Measurements from ENCODE around the gene PNPLA8. TPM values are rescaled to one million over a fixed set of nuclear protein-coding genes. Genes with fewer than 3 reads are reported as not detected.

The PNPLA8 gene
- total RNA-seq, 1 experiment from 2014 or later = 6.9 TPM

DNA sequence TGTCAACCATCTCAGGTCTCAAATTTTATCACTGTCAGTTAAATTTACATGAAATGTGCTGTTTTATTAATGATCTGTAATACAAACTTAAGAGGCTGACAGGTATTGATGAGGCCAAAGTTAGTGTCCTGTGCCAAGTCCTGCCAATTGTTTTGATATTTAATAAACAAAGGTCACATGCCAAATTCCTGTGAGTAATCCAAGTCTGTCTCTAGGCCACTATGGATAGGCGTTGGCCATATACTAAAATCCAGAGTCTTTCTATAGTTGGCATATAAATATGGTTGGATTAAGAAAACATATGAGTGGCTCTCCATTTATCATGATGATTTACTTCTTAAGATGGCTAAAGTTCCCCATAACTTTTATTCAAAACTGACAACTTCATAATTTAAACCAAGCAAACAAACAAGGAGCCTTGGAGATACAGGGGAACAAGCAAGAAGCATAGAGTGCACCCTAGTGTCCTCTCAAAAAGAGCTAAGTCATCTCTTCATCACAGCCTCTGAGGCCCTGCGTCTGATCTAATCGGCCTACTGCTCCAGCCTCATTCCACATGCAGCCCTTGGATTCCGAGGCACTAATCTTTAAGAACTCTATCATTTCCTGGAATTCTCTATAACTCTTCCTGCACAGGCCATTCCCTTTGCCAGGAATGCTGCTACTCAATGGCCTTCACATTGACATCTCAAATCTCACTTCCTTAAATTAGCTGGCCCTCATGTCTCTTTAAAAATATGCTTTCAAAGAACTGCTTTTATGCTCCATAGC, 37.0 kb downstream of the PNPLA8 start:
- no peaks in the 10 kb centered on the region for H3K27me3 Mint-ChIP-seq (ENCODE audit: unreplicated experiment)
- TF ChIP-seq, protein P1, sequence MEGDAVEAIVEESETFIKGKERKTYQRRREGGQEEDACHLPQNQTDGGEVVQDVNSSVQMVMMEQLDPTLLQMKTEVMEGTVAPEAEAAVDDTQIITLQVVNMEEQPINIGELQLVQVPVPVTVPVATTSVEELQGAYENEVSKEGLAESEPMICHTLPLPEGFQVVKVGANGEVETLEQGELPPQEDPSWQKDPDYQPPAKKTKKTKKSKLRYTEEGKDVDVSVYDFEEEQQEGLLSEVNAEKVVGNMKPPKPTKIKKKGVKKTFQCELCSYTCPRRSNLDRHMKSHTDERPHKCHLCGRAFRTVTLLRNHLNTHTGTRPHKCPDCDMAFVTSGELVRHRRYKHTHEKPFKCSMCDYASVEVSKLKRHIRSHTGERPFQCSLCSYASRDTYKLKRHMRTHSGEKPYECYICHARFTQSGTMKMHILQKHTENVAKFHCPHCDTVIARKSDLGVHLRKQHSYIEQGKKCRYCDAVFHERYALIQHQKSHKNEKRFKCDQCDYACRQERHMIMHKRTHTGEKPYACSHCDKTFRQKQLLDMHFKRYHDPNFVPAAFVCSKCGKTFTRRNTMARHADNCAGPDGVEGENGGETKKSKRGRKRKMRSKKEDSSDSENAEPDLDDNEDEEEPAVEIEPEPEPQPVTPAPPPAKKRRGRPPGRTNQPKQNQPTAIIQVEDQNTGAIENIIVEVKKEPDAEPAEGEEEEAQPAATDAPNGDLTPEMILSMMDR (IDR thresholded peaks at IDR 0.05; ENCODE audit: unreplicated experiment) = no peak
- CTCF ChIA-PET = no interaction called here
- no peaks in the 10 kb centered on the region for H3K9me3 Mint-ChIP-seq (ENCODE audit: low read depth, unreplicated experiment)
- H3K27ac Mint-ChIP-seq (ENCODE audit: unreplicated experiment) = no peak overlapping the region
- no peaks in the 10 kb centered on the region for H3K4me1 Mint-ChIP-seq (ENCODE audit: low read depth, unreplicated experiment)
- BruUV-seq (replicated peaks) = no TSS peak
- no peak overlapping the region for H3K4me3 Mint-ChIP-seq (ENCODE audit: low read depth, unreplicated experiment)
- H3K36me3 Mint-ChIP-seq (ENCODE audit: insufficient read depth, unreplicated experiment) = no peaks in the 10 kb centered on the region
- intact Hi-C loops (cut with micrococcal nuclease; ENCODE audit: unreplicated experiment) = no loop called here
- DNase-seq = no peak

GRCh38 chr7:108487646-108488045, 38.3 kb downstream of the PNPLA8 start:
- Mint-ChIP-seq H3K4me3 (ENCODE audit: low read depth, unreplicated experiment) (no peak overlapping the region), H3K27me3 (ENCODE audit: unreplicated experiment) (no peaks in the 10 kb centered on the region), H3K9me3 (ENCODE audit: low read depth, unreplicated experiment) (no peaks in the 10 kb centered on the region), H3K4me1 (ENCODE audit: low read depth, unreplicated experiment) (no peaks in the 10 kb centered on the region), H3K27ac (ENCODE audit: unreplicated experiment) (no peak overlapping the region), H3K36me3 (ENCODE audit: insufficient read depth, unreplicated experiment) (no peaks in the 10 kb centered on the region)
- TF ChIP-seq, protein P1 (IDR thresholded peaks at IDR 0.05; ENCODE audit: unreplicated experiment) = no peak
- intact Hi-C loops (cut with micrococcal nuclease; ENCODE audit: unreplicated experiment) = no loop called here
- CTCF ChIA-PET = no interaction called here
- no peak for DNase-seq
- no TSS peak for BruUV-seq (replicated peaks)

GRCh38 chr7:108486291-108486966, 39.5 kb downstream of the PNPLA8 start:
- Mint-ChIP-seq H3K27me3 (ENCODE audit: unreplicated experiment) (no peaks in the 10 kb centered on the region), H3K27ac (ENCODE audit: unreplicated experiment) (no peak overlapping the region), H3K4me1 (ENCODE audit: low read depth, unreplicated experiment) (no peaks in the 10 kb centered on the region), H3K36me3 (ENCODE audit: insufficient read depth, unreplicated experiment) (no peaks in the 10 kb centered on the region), H3K9me3 (ENCODE audit: low read depth, unreplicated experiment) (no peaks in the 10 kb centered on the region), H3K4me3 (ENCODE audit: low read depth, unreplicated experiment) (no peak overlapping the region)
- BruUV-seq (replicated peaks) = no TSS peak
- CTCF ChIA-PET = no interaction called here
- intact Hi-C loops (cut with micrococcal nuclease; ENCODE audit: unreplicated experiment) = no loop called here
- TF ChIP-seq, protein P1 (IDR thresholded peaks at IDR 0.05; ENCODE audit: unreplicated experiment) = no peak
- no peak for DNase-seq

DNA sequence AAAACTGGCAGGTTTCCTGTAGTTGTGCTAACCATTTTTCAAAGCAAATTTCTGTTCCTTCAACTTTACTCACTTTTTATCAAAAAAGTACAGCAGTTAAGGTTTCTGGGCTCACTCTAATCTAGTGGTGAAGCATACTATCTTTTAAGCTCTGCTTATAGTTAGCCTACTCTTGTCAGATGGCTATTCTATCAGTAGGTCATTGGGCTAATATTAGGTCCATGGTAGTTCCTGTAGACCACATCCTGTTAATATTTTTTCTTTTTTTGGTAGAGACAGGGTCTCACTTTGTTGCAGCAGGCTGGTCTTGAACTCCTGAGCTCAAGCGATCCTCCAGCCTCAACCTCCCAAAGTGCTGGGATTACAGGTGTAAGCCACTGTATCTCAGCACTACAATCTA, 41.8 kb downstream of the PNPLA8 start:
- CTCF ChIA-PET = interaction anchor here (0.5 kb wide), 1 partner anchor 501 kb away, joined by 4 read pairs; no protein-coding TSS in a partner anchor
- no peaks in the 10 kb centered on the region for H3K27me3 Mint-ChIP-seq (ENCODE audit: unreplicated experiment)
- no peaks in the 10 kb centered on the region for H3K9me3 Mint-ChIP-seq (ENCODE audit: low read depth, unreplicated experiment)
- H3K27ac Mint-ChIP-seq (ENCODE audit: unreplicated experiment) = no peak overlapping the region
- H3K36me3 Mint-ChIP-seq (ENCODE audit: insufficient read depth, unreplicated experiment) = no peaks in the 10 kb centered on the region
- BruUV-seq (replicated peaks) = no TSS peak
- TF ChIP-seq, protein P1 (IDR thresholded peaks at IDR 0.05; ENCODE audit: unreplicated experiment) = no peak
- no peaks in the 10 kb centered on the region for H3K4me1 Mint-ChIP-seq (ENCODE audit: low read depth, unreplicated experiment)
- DNase-seq = no peak
- H3K4me3 Mint-ChIP-seq (ENCODE audit: low read depth, unreplicated experiment) = no peak overlapping the region
- intact Hi-C loops (cut with micrococcal nuclease; ENCODE audit: unreplicated experiment) = no loop called here

Data from Calu3 (cell line).